HEK293 (cell line): ENCODE measurements around the gene HS3ST4.

Source experiments
- CTCF ChIA-PET: fragments of 350-600 bp; formaldehyde crosslinking; extraction: SDS; loops from one replicate; lab custom pipeline; 2021; ENCODE audit warnings: antibody characterized with exemption; lab: Yijun Ruan, JAX
- POLR2A ChIA-PET: fragments of 300-600 bp; formaldehyde crosslinking; extraction: SDS; loops from one replicate; lab custom pipeline; 2020; ENCODE audit warnings: antibody characterized with exemption, inconsistent platforms; lab: Yijun Ruan, JAX
- H3K27ac ChIP-seq: fragments of 200-500 bp; sonication (Bioruptor generic); 2 replicates; pipeline ENCODE4 v1.5.1; 2014; ENCODE audit warnings: low read depth, low read length, control low read depth, inconsistent platforms; ENCODE audit errors: extremely low read depth
- H3K36me3 ChIP-seq, 2 experiments: fragments of 200-500 bp in 1 of 2; sonication (Bioruptor generic) in 1 of 2; 1 replicate in 1 of 2; 2 replicates in 1 of 2; pipeline ENCODE4 v1.5.1; 2014 to 2017; ENCODE audit warnings: inconsistent platforms in 2 of 2, low read length in 2 of 2; ENCODE audit not compliant: control insufficient read depth in 2 of 2, insufficient read depth in 1 of 2
- H3K4me1 ChIP-seq: fragments of 200-500 bp; sonication (Bioruptor generic); 2 replicates; pipeline ENCODE4 v1.5.1; 2014; ENCODE audit warnings: mild to moderate bottlenecking, low read length, inconsistent platforms; ENCODE audit not compliant: control insufficient read depth, insufficient read depth
- H3K4me3 ChIP-seq: 2 replicates; pipeline ENCODE4 v1.5.1; 2011; ENCODE audit warnings: low read depth, mild to moderate bottlenecking, control low read depth, low read length, moderate library complexity
- H3K9me3 ChIP-seq: fragments of 200-500 bp; sonication (Bioruptor generic); 2 replicates; pipeline ENCODE4 v1.5.1; 2014; ENCODE audit warnings: low read depth, low read length, inconsistent platforms; ENCODE audit not compliant: control insufficient read depth, insufficient read depth
- CTCF ChIP-seq: fragments of 450-650 bp; formaldehyde crosslinking; IDR thresholded peaks from 2 replicates; pipeline ENCODE4 v1.5.1; 2016; ENCODE audit warnings: missing biosample characterization, missing genetic modification characterization
- HOXA7 ChIP-seq: sonication (generic); formaldehyde crosslinking; IDR thresholded peaks from 2 replicates; pipeline ENCODE4 v1.8.1; 2022; ENCODE audit warnings: missing genetic modification reagents, borderline replicate concordance
- IKZF3 ChIP-seq: fragments of 450-650 bp; IDR thresholded peaks from 2 replicates; pipeline ENCODE4 v1.5.0; 2018; ENCODE audit warnings: missing biosample characterization, mild to moderate bottlenecking, missing genetic modification characterization, moderate library complexity
- OVOL3 ChIP-seq: fragments of 450-650 bp; formaldehyde crosslinking; IDR thresholded peaks from 2 replicates; pipeline ENCODE4 v1.5.1; 2016; ENCODE audit warnings: missing biosample characterization, missing genetic modification characterization
- SALL2 ChIP-seq: fragments of 450-650 bp; formaldehyde crosslinking; IDR thresholded peaks from 2 replicates; pipeline ENCODE4 v1.5.0; 2017; ENCODE audit warnings: missing biosample characterization, mild to moderate bottlenecking, missing genetic modification characterization, borderline replicate concordance
- SCRT1 ChIP-seq: fragments of 450-650 bp; formaldehyde crosslinking; IDR thresholded peaks from 2 replicates; pipeline ENCODE4 v1.5.1; 2016; ENCODE audit warnings: missing biosample characterization, missing genetic modification characterization, borderline replicate concordance
- SP7 ChIP-seq: fragments of 450-650 bp; formaldehyde crosslinking; IDR thresholded peaks from 2 replicates; pipeline ENCODE4 v1.5.1; 2016; ENCODE audit warnings: missing biosample characterization, missing genetic modification characterization
- WT1 ChIP-seq: fragments of 450-650 bp; formaldehyde crosslinking; IDR thresholded peaks from 2 replicates; pipeline ENCODE4 v1.5.1; 2016; ENCODE audit warnings: missing biosample characterization, missing genetic modification characterization
- YY2 ChIP-seq: fragments of 450-650 bp; formaldehyde crosslinking; IDR thresholded peaks from 2 replicates; pipeline ENCODE4 v1.5.1; 2016; ENCODE audit warnings: missing biosample characterization, missing genetic modification characterization
- ZBTB20 ChIP-seq: fragments of 450-650 bp; formaldehyde crosslinking; IDR thresholded peaks from 2 replicates; pipeline ENCODE4 v1.5.1; 2016; ENCODE audit warnings: missing biosample characterization, missing genetic modification characterization
- ZEB2 ChIP-seq: fragments of 450-650 bp; formaldehyde crosslinking; IDR thresholded peaks from 2 replicates; pipeline ENCODE4 v1.5.1; 2016; ENCODE audit warnings: missing biosample characterization, missing genetic modification characterization
- ZNF138 ChIP-seq: fragments of 450-650 bp; formaldehyde crosslinking; IDR thresholded peaks from 2 replicates; pipeline ENCODE4 v1.5.1; 2016; ENCODE audit warnings: missing biosample characterization, missing genetic modification characterization, borderline replicate concordance
- ZNF157 ChIP-seq: fragments of 450-650 bp; formaldehyde crosslinking; IDR thresholded peaks from 2 replicates; pipeline ENCODE4 v1.5.1; 2016; ENCODE audit warnings: missing biosample characterization, missing genetic modification characterization
- ZNF324 ChIP-seq: fragments of 450-650 bp; formaldehyde crosslinking; IDR thresholded peaks from 2 replicates; pipeline ENCODE4 v1.5.1; 2016; ENCODE audit warnings: missing biosample characterization, missing genetic modification characterization
- ZNF391 ChIP-seq: fragments of 450-650 bp; formaldehyde crosslinking; IDR thresholded peaks from 2 replicates; pipeline ENCODE4 v1.5.1; 2016; ENCODE audit warnings: low read depth, missing biosample characterization, missing genetic modification characterization, borderline replicate concordance
- ZNF416 ChIP-seq: fragments of 450-650 bp; formaldehyde crosslinking; IDR thresholded peaks from 2 replicates; pipeline ENCODE4 v1.5.1; 2016; ENCODE audit warnings: missing biosample characterization, missing genetic modification characterization
- ZNF423 ChIP-seq: fragments of 450-650 bp; formaldehyde crosslinking; IDR thresholded peaks from 2 replicates; pipeline ENCODE4 v1.5.1; 2016; ENCODE audit warnings: missing biosample characterization, missing genetic modification characterization
- ZNF501 ChIP-seq: fragments of 450-650 bp; formaldehyde crosslinking; IDR thresholded peaks from 2 replicates; pipeline ENCODE4 v1.5.1; 2016; ENCODE audit warnings: missing biosample characterization, missing genetic modification characterization
- ZNF510 ChIP-seq: fragments of 450-650 bp; formaldehyde crosslinking; IDR thresholded peaks from 2 replicates; pipeline ENCODE4 v1.5.1; 2018; ENCODE audit warnings: mild to moderate bottlenecking, missing genetic modification characterization, missing biosample characterization; ENCODE audit not compliant: insufficient replicate concordance
- ZNF529 ChIP-seq: fragments of 450-650 bp; formaldehyde crosslinking; IDR thresholded peaks from 2 replicates; pipeline ENCODE4 v1.5.1; 2017; ENCODE audit warnings: missing genetic modification characterization, missing biosample characterization; ENCODE audit not compliant: insufficient replicate concordance
- ZNF530 ChIP-seq: fragments of 450-650 bp; formaldehyde crosslinking; IDR thresholded peaks from 2 replicates; pipeline ENCODE4 v1.5.1; 2016; ENCODE audit warnings: low read depth, missing biosample characterization, missing genetic modification characterization
- ZNF621 ChIP-seq: fragments of 450-650 bp; formaldehyde crosslinking; IDR thresholded peaks from 2 replicates; pipeline ENCODE4 v1.5.1; 2017; ENCODE audit warnings: missing biosample characterization, missing genetic modification characterization
- ZNF658 ChIP-seq: fragments of 450-650 bp; formaldehyde crosslinking; IDR thresholded peaks from 2 replicates; pipeline ENCODE4; 2016; ENCODE audit warnings: missing biosample characterization, missing genetic modification characterization
- ZNF701 ChIP-seq: fragments of 450-650 bp; formaldehyde crosslinking; IDR thresholded peaks from 2 replicates; pipeline ENCODE4 v1.5.1; 2016; ENCODE audit warnings: missing biosample characterization, missing genetic modification characterization
- ZNF776 ChIP-seq: fragments of 450-650 bp; formaldehyde crosslinking; IDR thresholded peaks from 2 replicates; pipeline ENCODE4 v1.5.0; 2017; ENCODE audit warnings: missing biosample characterization, missing genetic modification characterization, borderline replicate concordance
- ZNF777 ChIP-seq: fragments of 450-650 bp; formaldehyde crosslinking; IDR thresholded peaks from 2 replicates; pipeline ENCODE4 v1.5.1; 2017; ENCODE audit warnings: missing biosample characterization, missing genetic modification characterization, borderline replicate concordance
- ZXDB ChIP-seq: fragments of 450-650 bp; formaldehyde crosslinking; IDR thresholded peaks from 2 replicates; pipeline ENCODE4 v1.5.1; 2016; ENCODE audit warnings: missing biosample characterization, missing genetic modification characterization

The HS3ST4 gene

GRCh38 chr16:25931473-25932035 lies 239.8 kb downstream of the HS3ST4 start:
- POLR2A ChIA-PET, result no interaction called here
- H3K4me1 ChIP-seq, result no peaks in the 10 kb centered on the region
- H3K36me3 ChIP-seq, result no peaks in the 10 kb centered on the region
- no peak for TF ChIP-seq YY2 (tag by site-specific recombination)
- TF ChIP-seq CTCF (tag by site-specific recombination), result no peak
- no peak for TF ChIP-seq ZEB2
- no peak for TF ChIP-seq ZNF530
- TF ChIP-seq IKZF3 (tag by site-specific recombination), result no peak
- TF ChIP-seq OVOL3 (tag by site-specific recombination), result no peak
- TF ChIP-seq SALL2 (tag by site-specific recombination), result no peak
- TF ChIP-seq SP7 (tag by site-specific recombination), result no peak
- TF ChIP-seq ZNF416 (tag by site-specific recombination), result no peak
- TF ChIP-seq ZNF621 (tag by site-specific recombination), result no peak
- TF ChIP-seq HOXA7, result no peak
- TF ChIP-seq ZBTB20, result no peak
- no peak for TF ChIP-seq ZNF501 (tag by site-specific recombination)
- TF ChIP-seq SCRT1 (tag by site-specific recombination), result no peak
- CTCF ChIA-PET, result no interaction called here
- H3K27ac ChIP-seq, result no peak overlapping the region
- H3K4me3 ChIP-seq, result no peak overlapping the region
- no peaks in the 10 kb centered on the region for H3K9me3 ChIP-seq

- Histone ChIP-seq H3K9me3 (no peaks in the 10 kb centered on the region), H3K4me3 (no peak overlapping the region), H3K36me3 (no peaks in the 10 kb centered on the region), H3K4me1 (no peaks in the 10 kb centered on the region), H3K27ac (no peak overlapping the region)
- POLR2A ChIA-PET, result no interaction called here
- CTCF ChIA-PET, result no interaction called here
- no peak for TF ChIP-seq ZNF157
- no peak for TF ChIP-seq ZNF324 (tag by site-specific recombination)
- no peak for TF ChIP-seq ZNF391 (tag by site-specific recombination)
- no peak for TF ChIP-seq ZNF776
- no peak for TF ChIP-seq ZNF701 (tag by site-specific recombination)
- TF ChIP-seq ZNF658, result no peak
- no peak for TF ChIP-seq ZEB2
- no peak for TF ChIP-seq ZNF423 (tag by site-specific recombination)
- no peak for TF ChIP-seq ZXDB (tag by site-specific recombination)
- no peak for TF ChIP-seq ZNF529 (tag by site-specific recombination)
- no peak for TF ChIP-seq WT1 (tag by site-specific recombination)
- TF ChIP-seq ZNF510 (tag by site-specific recombination), result no peak
- TF ChIP-seq ZNF138 (tag by site-specific recombination), result no peak
- TF ChIP-seq ZNF777 (tag by site-specific recombination), result no peak
These were observed 250.2 kb downstream of the HS3ST4 start for GRCh38 chr16:25941800-25942499.
